IMR-90 (cell line): ENCODE measurements around the gene AKT3. TPM values are rescaled to one million over a fixed set of nuclear protein-coding genes. Genes with fewer than 3 reads are reported as not detected.

Source experiments
- ATAC-seq: fragments of 200-7000 bp; cut with Tn5 transposase; 2 replicates; pipeline ENCODE4 v1.9.1; 2020; ENCODE audit warnings: low read depth, mild to moderate bottlenecking, moderate library complexity
- BruUV-seq: library from RNA; stranded (reverse); fragments of 400-500 nt; replicated peaks from 2 replicates; lab custom pipeline; 2021; lab: Mats Ljungman, UMichigan
- CTCF ChIA-PET: fragments of 300-600 bp; formaldehyde crosslinking; extraction: SDS; loops from one replicate; lab custom pipeline; 2021; ENCODE audit warnings: antibody characterized with exemption; lab: Yijun Ruan, JAX
- POLR2A ChIA-PET: fragments of 300-600 bp; sonication (Branson Sonifier 250); formaldehyde crosslinking; loops from one replicate; lab custom pipeline; 2022; ENCODE audit warnings: antibody characterized with exemption; ENCODE audit not compliant: unreplicated experiment; lab: Charles Lee
- DNase-seq: peaks from one replicate; pipeline ENCODE4 v3.0.0; 2013
- H2AFZ ChIP-seq: replicated peaks from 2 replicates; pipeline ENCODE3; 2013; ENCODE audit warnings: low read length, mild to moderate bottlenecking; ENCODE audit not compliant: poor library complexity
- H2AK5ac ChIP-seq: 2 replicates; pipeline ENCODE4 v1.6.1; 2013; ENCODE audit warnings: low read depth, low read length, inconsistent platforms
- H2AK9ac ChIP-seq: replicated peaks from 2 replicates; pipeline ENCODE3; 2013; ENCODE audit warnings: mild to moderate bottlenecking, low read depth, low read length, moderate library complexity; ENCODE audit not compliant: poor library complexity
- H2BK120ac ChIP-seq: 2 replicates; pipeline ENCODE4 v1.6.1; 2013; ENCODE audit warnings: low read depth, low read length, inconsistent platforms
- H2BK15ac ChIP-seq: 3 replicates; pipeline ENCODE4 v1.6.1; 2013; ENCODE audit warnings: low read depth, low read length, inconsistent platforms
- H2BK20ac ChIP-seq: 2 replicates; pipeline ENCODE4 v1.6.1; 2013; ENCODE audit warnings: low read depth, mild to moderate bottlenecking, inconsistent platforms, low read length, moderate library complexity
- H2BK5ac ChIP-seq: 2 replicates; pipeline ENCODE4 v1.6.1; 2013; ENCODE audit warnings: mild to moderate bottlenecking, low read depth, low read length, inconsistent platforms; ENCODE audit not compliant: poor library complexity, severe bottlenecking
- H3K14ac ChIP-seq: replicated peaks from 2 replicates; pipeline ENCODE4 v1.6.1; 2013; ENCODE audit warnings: low read depth, low read length, inconsistent platforms
- H3K18ac ChIP-seq: 2 replicates; pipeline ENCODE4 v1.6.1; 2013; ENCODE audit warnings: low read depth, low read length, control low read depth
- H3K23ac ChIP-seq: 2 replicates; pipeline ENCODE4 v1.6.1; 2013; ENCODE audit warnings: low read depth, low read length, inconsistent platforms
- H3K27ac ChIP-seq: 2 replicates; pipeline ENCODE4 v1.5.1; 2013; ENCODE audit warnings: mild to moderate bottlenecking, control low read depth, low read length; ENCODE audit not compliant: insufficient read depth
- H3K27me3 ChIP-seq: 2 replicates; pipeline ENCODE4 v1.6.1; 2013; ENCODE audit warnings: low read length; ENCODE audit not compliant: control insufficient read depth, insufficient read depth
- H3K36me3 ChIP-seq: 2 replicates; pipeline ENCODE4 v1.6.1; 2013; ENCODE audit warnings: low read length, mixed read lengths; ENCODE audit not compliant: control insufficient read depth, insufficient read depth
- H3K4ac ChIP-seq: 2 replicates; pipeline ENCODE4 v1.6.1; 2013; ENCODE audit warnings: low read depth, low read length, inconsistent platforms
- H3K4me1 ChIP-seq: 2 replicates; pipeline ENCODE4 v1.6.1; 2013; ENCODE audit warnings: low read length, mixed read lengths; ENCODE audit not compliant: control insufficient read depth, insufficient read depth
- H3K4me2 ChIP-seq: 2 replicates; pipeline ENCODE4 v1.6.1; 2013; ENCODE audit warnings: low read depth, mild to moderate bottlenecking, control low read depth, low read length, moderate library complexity
- H3K4me3 ChIP-seq: 2 replicates; pipeline ENCODE4 v1.5.1; 2013; ENCODE audit warnings: low read depth, mild to moderate bottlenecking, control low read depth, low read length, moderate library complexity; ENCODE audit not compliant: insufficient read depth
- H3K56ac ChIP-seq: 2 replicates; pipeline ENCODE4 v1.6.1; 2013; ENCODE audit warnings: low read length, inconsistent platforms; ENCODE audit not compliant: insufficient read depth; ENCODE audit errors: extremely low read depth
- H3K79me1 ChIP-seq, 2 experiments: 2 replicates each; pipeline ENCODE4 v1.6.1; 2013; ENCODE audit warnings: low read length in 2 of 2, inconsistent platforms in 1 of 2, low read depth in 1 of 2
- H3K9ac ChIP-seq: 2 replicates; pipeline ENCODE4 v1.6.1; 2013; ENCODE audit warnings: low read depth, low read length, control low read depth
- H3K9me1 ChIP-seq: 2 replicates; pipeline ENCODE4 v1.6.1; 2013; ENCODE audit warnings: low read length, inconsistent platforms; ENCODE audit not compliant: insufficient read depth
- H3K9me3 ChIP-seq: 2 replicates; pipeline ENCODE4 v1.6.1; 2013; ENCODE audit warnings: low read length; ENCODE audit not compliant: control insufficient read depth, insufficient read depth
- H4K20me1 ChIP-seq: 2 replicates; pipeline ENCODE4 v1.6.1; 2013; ENCODE audit warnings: low read length, inconsistent platforms; ENCODE audit not compliant: insufficient read depth
- H4K5ac ChIP-seq: 2 replicates; pipeline ENCODE4 v1.6.1; 2013; ENCODE audit warnings: mild to moderate bottlenecking, low read depth, low read length, control low read depth
- H4K8ac ChIP-seq, 2 experiments: 2 replicates each; pipeline ENCODE4 v1.6.1; 2013; ENCODE audit warnings: low read depth in 2 of 2, low read length in 2 of 2, control low read depth in 1 of 2, inconsistent platforms in 1 of 2
- H4K91ac ChIP-seq: 2 replicates; pipeline ENCODE4 v1.6.1; 2013; ENCODE audit warnings: low read depth, low read length, inconsistent platforms; ENCODE audit not compliant: insufficient read depth
- CEBPB ChIP-seq: IDR thresholded peaks from 2 replicates; pipeline ENCODE4 v1.6.1; 2012; ENCODE audit warnings: low read depth, low read length, improper control_type of control experiment
- FOS ChIP-seq: fragments of 150-350 bp; IDR thresholded peaks from 2 replicates; pipeline ENCODE4 v1.6.1; 2016; ENCODE audit warnings: low read depth, low read length
- WGBS, 2 experiments: methylation state at CpG; one replicate each; pipeline versions ENCODE4 v1.1.5 to v1.1.7; 2013; ENCODE audit warnings: missing lambda C conversion rate in 2 of 2; ENCODE audit not compliant: insufficient read length in 1 of 2; ENCODE audit errors: extremely low coverage in 2 of 2; 5-methylcytosine and 5-hydroxymethylcytosine counted together
- dilution Hi-C: fragments of 300-500 bp; cut with HindIII; formaldehyde crosslinking; loops from one replicate; pipeline ENCODE4 v1.14.3; 2018; ENCODE audit warnings: low sequenced_read_pairs; ENCODE audit not compliant: unreplicated experiment
- in situ Hi-C: fragments of 300-500 bp; cut with MboI; formaldehyde crosslinking; loops from 3 replicates; pipeline ENCODE4 v1.14.3; 2019; ENCODE audit warnings: low sequenced_read_pairs, inconsistent platforms, mixed read lengths
- intact Hi-C: fragments of 100-400 bp; cut with micrococcal nuclease; formaldehyde crosslinking; loops from 2 replicates; pipeline ENCODE4 v1.10.0; 2022
- polyA plus RNA-seq, 3 experiments: library from polyadenylated mRNA; depleted of rRNA; stranded (reverse); fragments of >200 nt; gene quantifications; 2 replicates each; pipeline ENCODE4 v1.2.3, GENCODE V29; 2012; ENCODE audit warnings: low replicate concordance in 1 of 3
- total RNA-seq: library from RNA; depleted of rRNA; stranded (reverse); fragments of >200 nt; gene quantifications from 2 replicates; pipeline ENCODE4 v1.2.3, GENCODE V29; 2012

Gene AKT3
- total and polyA plus RNA-seq, 2 of the 4 experiments (the other 2 are of a cell fraction) = 15.2 to 19.4 TPM

GRCh38 chr1:243712941-243713340, 137.1 kb downstream of the AKT3 start (continued):
- no peak for TF ChIP-seq CEBPB

GRCh38 chr1:243712242-243712641, 137.8 kb downstream of the AKT3 start:
- intact Hi-C loops = loop anchor here (10.0 kb wide), 2 partner anchors 213 to 733 kb away; no protein-coding TSS in a partner anchor
- Histone ChIP-seq H3K27ac (no peak overlapping the region), H3K27me3 (no peaks in the 10 kb centered on the region), H3K14ac (no peak overlapping the region), H2BK15ac (no peak overlapping the region), H4K20me1 (no peaks in the 10 kb centered on the region), H3K4me1 (peaks cover 6% of the 10 kb centered on the region), H4K5ac (no peak overlapping the region), H3K9me3 (no peaks in the 10 kb centered on the region), H3K36me3 (no peaks in the 10 kb centered on the region), H2AK5ac (no peak overlapping the region), H2BK5ac (no peak overlapping the region), H2AFZ (no peak overlapping the region), H3K18ac (no peak overlapping the region), H3K4me3 (no peak overlapping the region), H3K4ac (no peak overlapping the region), H2AK9ac (no peak overlapping the region), H3K23ac (peak overlapping the region; percentile 38; the same call in 1 of the 2 replicates), H2BK20ac (no peak overlapping the region), H3K79me1 (peaks cover 6 to 35% of the 10 kb centered on the region in 2 experiments; a peak in 2 of 4 replicates), H4K91ac (no peak overlapping the region), H2BK120ac (no peak overlapping the region), H3K56ac (no peak overlapping the region), H3K9me1 (peaks cover 3% of the 10 kb centered on the region; the same call in 1 of the 2 replicates), H3K4me2 (no peak overlapping the region), H3K9ac (no peak overlapping the region), H4K8ac (no peak overlapping the region)
- dilution Hi-C loops = no loop called here
- DNase-seq (no peak), ATAC-seq (no peak)
- no peak for TF ChIP-seq FOS
- BruUV-seq = no TSS peak
- in situ Hi-C loops = no loop called here
- POLR2A ChIA-PET = no interaction called here
- CTCF ChIA-PET = no interaction called here
- WGBS, 2 experiments = no CpG with 5 or more reads among the region's 5 CpGs
